ENCODE results near the gene CAMTA1.

CAMTA1 gene

GRCh38 chr1:7060745-7061144 is 275.5 kb downstream of the CAMTA1 start:
- no peak overlapping the region for H3K4me3 ChIP-seq (ENCODE audit: low read depth, low read length)
- no peak for TF ChIP-seq CTCF (IDR thresholded peaks at IDR 0.05; ENCODE audit: insufficient read depth, low read depth, low read length, missing control alignments)
- DNase-seq (ENCODE audit: low read depth), result no peak

- no peak for TF ChIP-seq CTCF (IDR thresholded peaks at IDR 0.05; ENCODE audit: insufficient read depth, low read depth, low read length, missing control alignments)
- no peak overlapping the region for H3K4me3 ChIP-seq (ENCODE audit: low read depth, low read length)
- no peak for DNase-seq (ENCODE audit: low read depth)
These were observed 277.2 kb downstream of the CAMTA1 start for GRCh38 chr1:7062346-7063061.

- DNase-seq (ENCODE audit: low read depth), result no peak
- no peak for TF ChIP-seq CTCF (IDR thresholded peaks at IDR 0.05; ENCODE audit: insufficient read depth, low read depth, low read length, missing control alignments)
- H3K4me3 ChIP-seq (ENCODE audit: low read depth, low read length), result no peak overlapping the region
These were observed 278.7 kb downstream of the CAMTA1 start for GRCh38 chr1:7063981-7064380.

GRCh38 chr1:7068552-7068951 is 283.3 kb downstream of the CAMTA1 start:
- no peak overlapping the region for H3K4me3 ChIP-seq (ENCODE audit: low read depth, low read length)
- no peak for DNase-seq (ENCODE audit: low read depth)
- no peak for TF ChIP-seq CTCF (IDR thresholded peaks at IDR 0.05; ENCODE audit: insufficient read depth, low read depth, low read length, missing control alignments)

GRCh38 chr1:7069931-7070330 is 284.7 kb downstream of the CAMTA1 start:
- no peak for DNase-seq (ENCODE audit: low read depth)
- no peak for TF ChIP-seq CTCF (IDR thresholded peaks at IDR 0.05; ENCODE audit: insufficient read depth, low read depth, low read length, missing control alignments)
- no peak overlapping the region for H3K4me3 ChIP-seq (ENCODE audit: low read depth, low read length)

GRCh38 chr1:7070389-7071029 is 285.3 kb downstream of the CAMTA1 start:
- peak; percentile 66 for DNase-seq (ENCODE audit: low read depth)
- no peak overlapping the region for H3K4me3 ChIP-seq (ENCODE audit: low read depth, low read length)
- TF ChIP-seq CTCF (IDR thresholded peaks at IDR 0.05; ENCODE audit: insufficient read depth, low read depth, low read length, missing control alignments), result peak; percentile 93

Measured in GM12865 (cell line).